Ascending aorta (tissue), 2 donors: Measurements from ENCODE around the gene MRFAP1. TPM values are rescaled to one million over a fixed set of nuclear protein-coding genes. Genes with fewer than 3 reads are reported as not detected.

Experiments
- DNase-seq, 2 donors: peaks; one replicate each; pipeline ENCODE4 v3.0.0-alpha.2; 2019; ENCODE audit warnings: low spot score in 2 of 2
- H3K27ac ChIP-seq, 2 donors: fragments of 200-600 bp; sonication (generic); one replicate each; pipeline ENCODE4 v1.5.1; 2016 to 2017; ENCODE audit warnings: mild to moderate bottlenecking in 1 of 2
- H3K27me3 ChIP-seq: fragments of 200-600 bp; sonication (generic); one replicate; pipeline ENCODE4 v1.5.1; 2017
- H3K36me3 ChIP-seq, 2 donors: fragments of 200-600 bp; sonication (generic); one replicate each; pipeline ENCODE4 v1.5.1; 2016
- H3K4me1 ChIP-seq, 2 donors: fragments of 200-600 bp; sonication (generic); one replicate each; pipeline ENCODE4 v1.5.1; 2016 to 2017; ENCODE audit warnings: mild to moderate bottlenecking in 1 of 2
- H3K4me3 ChIP-seq, 2 donors: fragments of 200-600 bp; sonication (generic); one replicate each; pipeline ENCODE4 v1.5.1; 2016 to 2017; ENCODE audit warnings: mild to moderate bottlenecking in 1 of 2
- H3K9me3 ChIP-seq, 2 donors: fragments of 200-600 bp; sonication (generic); one replicate each; pipeline ENCODE4 v1.5.1; 2016
- intact Hi-C: fragments of 100-400 bp; cut with DNase I; formaldehyde crosslinking; loops from one replicate; pipeline ENCODE4 v1.15.1; 2023
- total RNA-seq: library from RNA; depleted of rRNA; stranded (reverse); fragments of >200 nt; gene quantifications from one replicate; pipeline ENCODE4 v1.1.0, GENCODE V29; 2016
- TF ChIP-seq, protein P1 (sequence below), 3 experiments: fragments of 200-600 bp in 2 of 3; fragments of 450-650 bp in 1 of 3; sonication (generic) in 2 of 3; IDR thresholded peaks; one replicate each; pipeline ENCODE4 v1.5.1; 2016 to 2019; ENCODE audit warnings: antibody characterized with exemption in 3 of 3, mild to moderate bottlenecking in 1 of 3, moderate library complexity in 1 of 3

The MRFAP1 gene
- total RNA-seq, 1 donor from 2014 or later, result 109 TPM

DNA sequence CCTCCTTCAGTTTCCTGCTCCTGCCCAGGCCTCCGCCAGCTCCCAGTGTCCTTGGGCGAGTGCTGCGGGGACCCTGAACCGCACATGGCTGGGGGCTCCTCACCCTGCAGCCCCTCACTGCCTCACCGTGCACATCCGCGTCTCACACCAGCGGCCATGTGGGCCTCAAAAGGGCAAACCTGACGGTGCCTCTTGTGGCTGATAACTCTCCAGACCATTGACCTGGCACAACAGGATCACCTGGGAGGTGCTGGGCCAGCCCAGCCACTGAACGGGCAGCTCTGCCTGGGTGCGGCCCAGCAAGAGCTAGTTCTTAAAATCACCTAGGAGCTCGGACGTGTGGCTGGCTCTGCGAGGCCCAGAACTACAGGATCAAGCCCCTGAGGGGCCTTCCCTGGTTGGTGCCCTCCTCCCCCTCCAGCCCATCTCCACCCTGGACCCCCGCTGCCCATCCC, 49.0 kb downstream of the MRFAP1 start:
- no peak overlapping the region for H3K27ac ChIP-seq
- no peak overlapping the region for H3K4me3 ChIP-seq
- H3K9me3 ChIP-seq, result no peaks in the 10 kb centered on the region
- no peaks in the 10 kb centered on the region for H3K27me3 ChIP-seq
- H3K36me3 ChIP-seq, result no peaks in the 10 kb centered on the region
- no peaks in the 10 kb centered on the region for H3K4me1 ChIP-seq
- no peak for DNase-seq
- intact Hi-C loops, result no loop called here
- TF ChIP-seq, protein P1, sequence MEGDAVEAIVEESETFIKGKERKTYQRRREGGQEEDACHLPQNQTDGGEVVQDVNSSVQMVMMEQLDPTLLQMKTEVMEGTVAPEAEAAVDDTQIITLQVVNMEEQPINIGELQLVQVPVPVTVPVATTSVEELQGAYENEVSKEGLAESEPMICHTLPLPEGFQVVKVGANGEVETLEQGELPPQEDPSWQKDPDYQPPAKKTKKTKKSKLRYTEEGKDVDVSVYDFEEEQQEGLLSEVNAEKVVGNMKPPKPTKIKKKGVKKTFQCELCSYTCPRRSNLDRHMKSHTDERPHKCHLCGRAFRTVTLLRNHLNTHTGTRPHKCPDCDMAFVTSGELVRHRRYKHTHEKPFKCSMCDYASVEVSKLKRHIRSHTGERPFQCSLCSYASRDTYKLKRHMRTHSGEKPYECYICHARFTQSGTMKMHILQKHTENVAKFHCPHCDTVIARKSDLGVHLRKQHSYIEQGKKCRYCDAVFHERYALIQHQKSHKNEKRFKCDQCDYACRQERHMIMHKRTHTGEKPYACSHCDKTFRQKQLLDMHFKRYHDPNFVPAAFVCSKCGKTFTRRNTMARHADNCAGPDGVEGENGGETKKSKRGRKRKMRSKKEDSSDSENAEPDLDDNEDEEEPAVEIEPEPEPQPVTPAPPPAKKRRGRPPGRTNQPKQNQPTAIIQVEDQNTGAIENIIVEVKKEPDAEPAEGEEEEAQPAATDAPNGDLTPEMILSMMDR (IDR thresholded peaks at IDR 0.05), result no peak

Other genes starting within 250 kb of the MRFAP1 start
- gene PPP2R2C, start 168.1 kb upstream of the MRFAP1 start, total RNA-seq, result 2.2 TPM
- gene MAN2B2, start 65.5 kb upstream of the MRFAP1 start, total RNA-seq, result 47.8 TPM
- not detected for gene S100P, start 53.2 kb downstream of the MRFAP1 start, total RNA-seq
- gene MRFAP1L1, start 69.2 kb downstream of the MRFAP1 start, total RNA-seq, result 34.1 TPM
- gene BLOC1S4, start 75.5 kb downstream of the MRFAP1 start, total RNA-seq, result 37.5 TPM
- gene KIAA0232, start 142.0 kb downstream of the MRFAP1 start, total RNA-seq, result 15.9 TPM